ENCODE data around the gene AS3MT. TPM values are rescaled to one million over a fixed set of nuclear protein-coding genes. Genes with fewer than 3 reads are reported as not detected.

The AS3MT gene
- total RNA-seq, 2 experiments from 2014 or later: 0.67 to 0.77 TPM

DNA sequence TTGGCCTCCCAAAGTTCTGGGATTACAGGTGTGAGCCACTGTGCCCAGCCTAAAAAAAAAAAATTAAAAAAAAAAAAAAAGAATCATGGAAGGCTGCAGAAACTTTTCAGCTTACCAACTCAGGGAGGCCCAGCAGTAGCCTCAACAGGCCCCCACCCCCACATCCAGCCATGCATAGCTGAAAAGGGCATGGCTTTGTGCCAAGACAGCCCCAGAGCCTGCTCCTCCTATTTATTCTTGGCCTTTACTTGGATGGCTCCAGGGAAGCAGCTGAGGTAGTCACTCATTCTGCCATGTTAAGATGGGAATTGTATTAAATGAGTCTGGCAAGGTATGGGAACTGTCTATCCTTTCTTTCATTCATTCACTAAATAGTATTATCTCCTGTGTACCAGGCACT, 35.1 kb downstream of the AS3MT start:
- TF ChIP-seq, protein P1, sequence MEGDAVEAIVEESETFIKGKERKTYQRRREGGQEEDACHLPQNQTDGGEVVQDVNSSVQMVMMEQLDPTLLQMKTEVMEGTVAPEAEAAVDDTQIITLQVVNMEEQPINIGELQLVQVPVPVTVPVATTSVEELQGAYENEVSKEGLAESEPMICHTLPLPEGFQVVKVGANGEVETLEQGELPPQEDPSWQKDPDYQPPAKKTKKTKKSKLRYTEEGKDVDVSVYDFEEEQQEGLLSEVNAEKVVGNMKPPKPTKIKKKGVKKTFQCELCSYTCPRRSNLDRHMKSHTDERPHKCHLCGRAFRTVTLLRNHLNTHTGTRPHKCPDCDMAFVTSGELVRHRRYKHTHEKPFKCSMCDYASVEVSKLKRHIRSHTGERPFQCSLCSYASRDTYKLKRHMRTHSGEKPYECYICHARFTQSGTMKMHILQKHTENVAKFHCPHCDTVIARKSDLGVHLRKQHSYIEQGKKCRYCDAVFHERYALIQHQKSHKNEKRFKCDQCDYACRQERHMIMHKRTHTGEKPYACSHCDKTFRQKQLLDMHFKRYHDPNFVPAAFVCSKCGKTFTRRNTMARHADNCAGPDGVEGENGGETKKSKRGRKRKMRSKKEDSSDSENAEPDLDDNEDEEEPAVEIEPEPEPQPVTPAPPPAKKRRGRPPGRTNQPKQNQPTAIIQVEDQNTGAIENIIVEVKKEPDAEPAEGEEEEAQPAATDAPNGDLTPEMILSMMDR (IDR thresholded peaks at IDR 0.05): no peak
- Histone ChIP-seq H3K27ac (ENCODE audit: low read depth in 1 of 2, low read length in 2 of 2) (no peak overlapping the region), H3K36me3 (ENCODE audit: insufficient read depth, low read length) (no peaks in the 10 kb centered on the region), H3K4me3 (ENCODE audit: low read length) (no peak overlapping the region), H3K27me3 (ENCODE audit: control insufficient read depth in 1 of 2, insufficient read depth in 2 of 2, low read length in 2 of 2) (no peaks in the 10 kb centered on the region), H3K9me3 (ENCODE audit: control insufficient read depth in 1 of 2, insufficient read depth in 1 of 2, low read length in 2 of 2) (no peaks in the 10 kb centered on the region), H3K4me1 (ENCODE audit: insufficient read depth, low read length) (no peaks in the 10 kb centered on the region)
- intact Hi-C loops (cut with DNase I, micrococcal nuclease): no loop called here
- ATAC-seq (ENCODE audit: poor library complexity) (no peak), DNase-seq (no peak)
- Mint-ChIP-seq H3K27ac (no peak overlapping the region), H3K9me3 (no peaks in the 10 kb centered on the region), H3K36me3 (ENCODE audit: low read depth) (no peaks in the 10 kb centered on the region), H3K4me1 (ENCODE audit: low read depth) (no peaks in the 10 kb centered on the region), H3K4me3 (no peak overlapping the region), H3K27me3 (no peaks in the 10 kb centered on the region)
- ChIA-PET POLR2A (no interaction called here), CTCF (no interaction called here)

DNA sequence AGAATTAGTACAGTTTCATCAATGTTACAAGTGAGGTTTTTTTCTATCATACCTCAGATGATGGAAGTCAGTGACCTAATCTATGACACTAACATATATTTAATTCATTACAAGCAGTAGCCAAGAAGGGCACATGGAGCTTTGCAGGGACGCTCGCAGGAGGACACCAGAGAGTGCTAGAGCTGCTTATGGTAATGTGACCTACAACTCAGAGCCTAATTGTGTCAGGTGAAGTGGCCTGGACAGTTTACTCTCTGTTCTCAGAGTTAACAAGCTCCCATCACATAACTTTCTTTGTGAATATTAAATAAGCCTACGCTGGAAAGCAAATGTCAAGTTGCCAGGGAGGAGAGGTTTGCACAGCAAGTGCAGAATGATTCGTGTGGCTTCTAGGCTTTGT, 37.2 kb downstream of the AS3MT start:
- H3K4me1 Mint-ChIP-seq (ENCODE audit: low read depth): no peaks in the 10 kb centered on the region
- H3K36me3 Mint-ChIP-seq (ENCODE audit: low read depth): no peaks in the 10 kb centered on the region
- H3K27ac Mint-ChIP-seq: no peak overlapping the region
- DNase-seq (no peak), ATAC-seq (ENCODE audit: poor library complexity) (no peak)
- H3K27me3 ChIP-seq (ENCODE audit: control insufficient read depth in 1 of 2, insufficient read depth in 2 of 2, low read length in 2 of 2): no peaks in the 10 kb centered on the region
- no peak overlapping the region for H3K4me3 ChIP-seq (ENCODE audit: low read length)
- no peaks in the 10 kb centered on the region for H3K9me3 ChIP-seq (ENCODE audit: control insufficient read depth in 1 of 2, insufficient read depth in 1 of 2, low read length in 2 of 2)
- intact Hi-C loops (cut with DNase I, micrococcal nuclease): no loop called here
- ChIA-PET CTCF (no interaction called here), POLR2A (no interaction called here)
- no peaks in the 10 kb centered on the region for H3K9me3 Mint-ChIP-seq
- H3K4me3 Mint-ChIP-seq: no peak overlapping the region
- no peaks in the 10 kb centered on the region for H3K36me3 ChIP-seq (ENCODE audit: insufficient read depth, low read length)
- no peaks in the 10 kb centered on the region for H3K27me3 Mint-ChIP-seq
- no peaks in the 10 kb centered on the region for H3K4me1 ChIP-seq (ENCODE audit: insufficient read depth, low read length)
- TF ChIP-seq, protein P1 (IDR thresholded peaks at IDR 0.05): no peak
- H3K27ac ChIP-seq (ENCODE audit: low read depth in 1 of 2, low read length in 2 of 2): no peak overlapping the region

DNA sequence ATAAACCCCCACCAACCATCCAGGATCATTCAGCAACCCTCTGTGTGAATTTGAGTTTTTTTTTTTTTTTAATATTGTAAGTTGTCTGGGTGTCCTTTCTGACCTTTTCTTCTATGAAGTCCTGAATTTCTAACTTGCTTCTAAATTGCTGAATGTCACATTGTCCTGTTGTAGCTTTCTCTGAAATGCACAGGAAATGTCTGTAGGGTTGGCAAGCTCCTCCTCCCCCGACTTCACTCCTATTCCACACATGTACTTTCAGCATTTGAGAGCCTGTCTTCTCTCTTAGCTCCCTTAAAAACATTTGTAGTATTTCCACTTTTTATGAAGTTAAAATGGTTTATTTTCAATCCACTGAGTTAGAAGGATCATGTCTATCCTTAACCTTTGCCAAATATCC, 45.5 kb downstream of the AS3MT start:
- intact Hi-C loops (cut with DNase I, micrococcal nuclease): loop anchor here (5.0 kb wide), 6 partner anchors 138 to 762 kb away; partner anchors contain the start of genes WBP1L (in 2 of the 2), NOLC1 (in 1 of the 2) and NT5C2 (in 1 of the 2)
- peaks cover 4 to 8% of the 10 kb centered on the region in 2 experiments for H3K27me3 ChIP-seq (ENCODE audit: control insufficient read depth in 1 of 2, insufficient read depth in 2 of 2, low read length in 2 of 2)
- H3K27me3 Mint-ChIP-seq: peaks cover 32% of the 10 kb centered on the region
- peaks cover 25% of the 10 kb centered on the region for H3K4me1 Mint-ChIP-seq (ENCODE audit: low read depth)
- DNase-seq (no peak), ATAC-seq (ENCODE audit: poor library complexity) (no peak)
- no peak overlapping the region for H3K27ac Mint-ChIP-seq
- H3K4me3 ChIP-seq (ENCODE audit: low read length): no peak overlapping the region
- TF ChIP-seq, protein P1 (IDR thresholded peaks at IDR 0.05): no peak
- H3K27ac ChIP-seq (ENCODE audit: low read depth in 1 of 2, low read length in 2 of 2): no peak overlapping the region
- no peaks in the 10 kb centered on the region for H3K9me3 Mint-ChIP-seq
- ChIA-PET POLR2A (no interaction called here), CTCF (interaction anchor here (0.7 kb wide), 1 partner anchor 1967 kb away, joined by 3 read pairs; no protein-coding TSS in a partner anchor)
- H3K36me3 Mint-ChIP-seq (ENCODE audit: low read depth): peaks cover 7% of the 10 kb centered on the region
- H3K9me3 ChIP-seq (ENCODE audit: control insufficient read depth in 1 of 2, insufficient read depth in 1 of 2, low read length in 2 of 2): no peaks in the 10 kb centered on the region
- peaks cover 26% of the 10 kb centered on the region for H3K4me1 ChIP-seq (ENCODE audit: insufficient read depth, low read length)
- no peak overlapping the region for H3K4me3 Mint-ChIP-seq
- no peaks in the 10 kb centered on the region for H3K36me3 ChIP-seq (ENCODE audit: insufficient read depth, low read length)
